H1 (cell line): ENCODE data around the gene ZNF771.

Experiments used
- EZH2 ChIP-seq: fragments of 200-600 bp; sonication (generic); IDR thresholded peaks from 2 replicates; pipeline ENCODE4 v1.7.1; 2012; ENCODE audit warnings: low read depth, mild to moderate bottlenecking, moderate library complexity, low read length, inconsistent platforms; ENCODE audit not compliant: severe bottlenecking
- HDAC6 ChIP-seq: IDR thresholded peaks from one replicate; pipeline ENCODE4 v1.7.1; 2012; ENCODE audit warnings: low read depth, mild to moderate bottlenecking, inconsistent platforms, low read length, moderate library complexity
- JUN ChIP-seq: IDR thresholded peaks from 2 replicates; pipeline ENCODE4 v1.6.1; 2011; ENCODE audit warnings: low read depth, mild to moderate bottlenecking, improper control_type of control experiment, low read length
- SP1 ChIP-seq: IDR thresholded peaks from 2 replicates; pipeline ENCODE4 v1.6.1; 2011; ENCODE audit warnings: low read depth, low read length
- TBP ChIP-seq: IDR thresholded peaks from 2 replicates; pipeline ENCODE4 v1.6.1; 2011; ENCODE audit warnings: low read depth, low read length, improper control_type of control experiment
- ZNF274 ChIP-seq: IDR thresholded peaks from 2 replicates; pipeline ENCODE4 v1.7.0; 2012; ENCODE audit warnings: low read length, borderline replicate concordance; ENCODE audit errors: extremely low read depth
- TF ChIP-seq, protein P1 (sequence below), 3 experiments: IDR thresholded peaks; 1 replicate in 2 of 3; 2 replicates in 1 of 3; pipeline versions ENCODE4 v1.5.1 to v1.6.1; 2011; ENCODE audit warnings: low read length in 3 of 3, mild to moderate bottlenecking in 3 of 3, inconsistent platforms in 2 of 3, low read depth in 1 of 3, moderate library complexity in 1 of 3; ENCODE audit not compliant: insufficient read depth in 1 of 3; ENCODE audit errors: control extremely low read depth in 1 of 3

DNA sequence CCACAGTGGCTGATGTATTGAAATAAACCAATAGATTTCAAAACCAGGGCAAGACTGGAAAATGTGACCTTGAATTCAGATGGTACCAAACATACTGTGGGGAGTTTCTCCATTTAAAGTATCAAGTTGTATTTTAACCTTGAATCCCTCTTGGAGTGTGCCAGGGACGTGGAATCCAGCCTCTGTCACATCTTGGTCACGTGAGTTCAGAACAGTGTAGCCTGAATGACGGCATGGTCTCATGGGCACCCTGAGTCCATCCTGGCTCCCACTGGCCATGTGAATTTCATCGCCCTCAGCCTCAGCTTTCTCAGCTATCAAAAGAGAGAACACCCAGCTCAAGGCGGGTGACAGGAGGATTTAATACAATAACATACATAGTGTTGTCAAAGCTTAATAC lies 6.8 kb downstream of the ZNF771 start:
- TF ChIP-seq, protein P1, sequence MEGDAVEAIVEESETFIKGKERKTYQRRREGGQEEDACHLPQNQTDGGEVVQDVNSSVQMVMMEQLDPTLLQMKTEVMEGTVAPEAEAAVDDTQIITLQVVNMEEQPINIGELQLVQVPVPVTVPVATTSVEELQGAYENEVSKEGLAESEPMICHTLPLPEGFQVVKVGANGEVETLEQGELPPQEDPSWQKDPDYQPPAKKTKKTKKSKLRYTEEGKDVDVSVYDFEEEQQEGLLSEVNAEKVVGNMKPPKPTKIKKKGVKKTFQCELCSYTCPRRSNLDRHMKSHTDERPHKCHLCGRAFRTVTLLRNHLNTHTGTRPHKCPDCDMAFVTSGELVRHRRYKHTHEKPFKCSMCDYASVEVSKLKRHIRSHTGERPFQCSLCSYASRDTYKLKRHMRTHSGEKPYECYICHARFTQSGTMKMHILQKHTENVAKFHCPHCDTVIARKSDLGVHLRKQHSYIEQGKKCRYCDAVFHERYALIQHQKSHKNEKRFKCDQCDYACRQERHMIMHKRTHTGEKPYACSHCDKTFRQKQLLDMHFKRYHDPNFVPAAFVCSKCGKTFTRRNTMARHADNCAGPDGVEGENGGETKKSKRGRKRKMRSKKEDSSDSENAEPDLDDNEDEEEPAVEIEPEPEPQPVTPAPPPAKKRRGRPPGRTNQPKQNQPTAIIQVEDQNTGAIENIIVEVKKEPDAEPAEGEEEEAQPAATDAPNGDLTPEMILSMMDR (IDR thresholded peaks at IDR 0.05; ENCODE audit: control extremely low read depth in 1 of 3, insufficient read depth in 1 of 3, low read depth in 1 of 3, low read length in 3 of 3) = no peak
- TF ChIP-seq JUN (no peak), TBP (no peak), HDAC6 (no peak), SP1 (no peak), EZH2 (no peak), ZNF274 (no peak)
